NCI-H1436 treated with DMSO at 0.1 percent for 48 hours (cell line): Measurements from ENCODE around the gene RIBC2.
"Not testable (repeated sequence)": the region's sequence is repeated elsewhere in the genome, so short reads cannot be mapped to it uniquely, and the experiment has no call there.

Experiments used
- DNase-seq: peaks from one replicate; lab custom pipeline; 2025; lab: John Stamatoyannopoulos, UW

The RIBC2 gene

GRCh38 chr22:45450101-45450785 is 36.8 kb downstream of the RIBC2 start:
- no peak for DNase-seq

- DNase-seq, result no peak
Observed at GRCh38 chr22:45450921-45451651, 37.6 kb downstream of the RIBC2 start.

GRCh38 chr22:45451972-45452371 is 38.5 kb downstream of the RIBC2 start:
- DNase-seq, result no peak

- DNase-seq, result no peak
Observed at GRCh38 chr22:45452565-45453379, 39.3 kb downstream of the RIBC2 start.

- no peak for DNase-seq
Observed at GRCh38 chr22:45453764-45454163, 40.3 kb downstream of the RIBC2 start.

- no peak for DNase-seq
Observed at GRCh38 chr22:45454275-45454674, 40.8 kb downstream of the RIBC2 start.

- no peak for DNase-seq
Observed at GRCh38 chr22:45455212-45455611, 41.7 kb downstream of the RIBC2 start.

GRCh38 chr22:45455621-45456020 is 42.1 kb downstream of the RIBC2 start:
- DNase-seq, result no peak

GRCh38 chr22:45456811-45457210 is 43.3 kb downstream of the RIBC2 start:
- no peak for DNase-seq

GRCh38 chr22:45458532-45458931 is 45.0 kb downstream of the RIBC2 start:
- DNase-seq, result no peak

- no peak for DNase-seq
Observed at GRCh38 chr22:45459235-45459634, 45.7 kb downstream of the RIBC2 start.

GRCh38 chr22:45460288-45461109 is 47.0 kb downstream of the RIBC2 start:
- no peak for DNase-seq

- DNase-seq, result no peak
Observed at GRCh38 chr22:45462034-45462655, 48.7 kb downstream of the RIBC2 start.

- DNase-seq, result not testable (repeated sequence)
Observed at GRCh38 chr22:45463691-45464090, 50.2 kb downstream of the RIBC2 start.

- no peak for DNase-seq
Observed at GRCh38 chr22:45465633-45466032, 52.1 kb downstream of the RIBC2 start.

GRCh38 chr22:45468872-45469271 is 55.4 kb downstream of the RIBC2 start:
- no peak for DNase-seq

GRCh38 chr22:45469281-45470073 is 56.0 kb downstream of the RIBC2 start:
- DNase-seq, result no peak

GRCh38 chr22:45470871-45471270 is 57.4 kb downstream of the RIBC2 start:
- no peak for DNase-seq

GRCh38 chr22:45472426-45472825 is 58.9 kb downstream of the RIBC2 start:
- no peak for DNase-seq

GRCh38 chr22:45473626-45474237 is 60.2 kb downstream of the RIBC2 start:
- DNase-seq, result no peak
